Measurements from ENCODE around the gene SLC41A3. TPM values are rescaled to one million over a fixed set of nuclear protein-coding genes. Genes with fewer than 3 reads are reported as not detected.

SLC41A3 gene
- total and polyA plus RNA-seq, 4 donors: 9.3 to 19.8 (median 12.7) TPM

DNA sequence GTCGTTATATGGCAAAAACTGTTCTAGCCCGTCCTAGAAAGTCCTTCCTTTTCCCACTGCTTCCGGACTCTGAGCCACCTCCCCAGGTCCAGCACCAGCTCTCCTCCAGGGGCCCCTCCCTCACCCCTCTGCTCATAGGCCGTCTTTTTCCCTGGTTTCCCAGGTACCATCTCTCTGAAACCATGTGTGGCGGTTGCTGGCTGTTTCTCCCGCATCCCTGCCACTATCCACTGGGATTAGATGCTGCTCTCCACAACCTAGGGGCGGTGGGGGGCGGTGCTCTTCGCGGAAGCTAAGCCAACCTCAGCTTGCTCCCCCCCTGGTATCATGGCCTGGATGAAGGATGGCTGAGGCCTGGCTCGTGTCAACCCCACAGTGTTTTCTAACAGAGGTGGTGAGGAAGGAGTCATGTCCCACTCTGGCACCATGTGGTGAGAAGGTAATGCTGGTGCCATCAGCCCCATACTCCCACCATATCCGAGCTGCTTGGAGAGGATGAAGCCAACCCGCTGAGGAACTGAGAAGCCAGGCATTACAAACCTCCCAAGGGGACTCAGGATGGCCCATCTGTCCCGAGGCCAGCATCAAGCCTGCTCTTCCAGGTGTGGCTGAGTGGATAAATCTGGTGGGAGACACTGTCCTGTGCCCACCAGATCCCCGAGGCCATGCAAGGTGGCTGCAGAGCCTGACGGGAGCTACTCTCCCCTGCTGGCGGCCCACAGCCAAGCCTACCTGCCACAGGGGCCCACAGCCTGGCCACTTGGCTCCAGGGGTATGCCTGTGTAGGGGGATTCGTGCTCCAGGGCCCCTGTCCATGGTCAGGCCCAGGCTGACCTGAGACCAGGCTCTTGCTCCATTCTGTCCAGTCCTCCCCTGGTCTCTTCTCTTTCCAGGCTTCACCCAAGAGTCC is 27.9 kb upstream of the SLC41A3 start (continued):
- TF ChIP-seq, protein P1, sequence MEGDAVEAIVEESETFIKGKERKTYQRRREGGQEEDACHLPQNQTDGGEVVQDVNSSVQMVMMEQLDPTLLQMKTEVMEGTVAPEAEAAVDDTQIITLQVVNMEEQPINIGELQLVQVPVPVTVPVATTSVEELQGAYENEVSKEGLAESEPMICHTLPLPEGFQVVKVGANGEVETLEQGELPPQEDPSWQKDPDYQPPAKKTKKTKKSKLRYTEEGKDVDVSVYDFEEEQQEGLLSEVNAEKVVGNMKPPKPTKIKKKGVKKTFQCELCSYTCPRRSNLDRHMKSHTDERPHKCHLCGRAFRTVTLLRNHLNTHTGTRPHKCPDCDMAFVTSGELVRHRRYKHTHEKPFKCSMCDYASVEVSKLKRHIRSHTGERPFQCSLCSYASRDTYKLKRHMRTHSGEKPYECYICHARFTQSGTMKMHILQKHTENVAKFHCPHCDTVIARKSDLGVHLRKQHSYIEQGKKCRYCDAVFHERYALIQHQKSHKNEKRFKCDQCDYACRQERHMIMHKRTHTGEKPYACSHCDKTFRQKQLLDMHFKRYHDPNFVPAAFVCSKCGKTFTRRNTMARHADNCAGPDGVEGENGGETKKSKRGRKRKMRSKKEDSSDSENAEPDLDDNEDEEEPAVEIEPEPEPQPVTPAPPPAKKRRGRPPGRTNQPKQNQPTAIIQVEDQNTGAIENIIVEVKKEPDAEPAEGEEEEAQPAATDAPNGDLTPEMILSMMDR (IDR thresholded peaks at IDR 0.05; ENCODE audit: low read depth, low read length, missing input control): no peak
- TF ChIP-seq TAF1 (conservative IDR thresholded peaks at IDR 0.05): no peak
- TF ChIP-seq JUND (IDR thresholded peaks at IDR 0.05): no peak
- no peak for TF ChIP-seq FOXA1 (IDR thresholded peaks at IDR 0.05)
- no peak for TF ChIP-seq RXRA (IDR thresholded peaks at IDR 0.05)
- no peak for TF ChIP-seq NR2F2 (IDR thresholded peaks at IDR 0.05)

DNA sequence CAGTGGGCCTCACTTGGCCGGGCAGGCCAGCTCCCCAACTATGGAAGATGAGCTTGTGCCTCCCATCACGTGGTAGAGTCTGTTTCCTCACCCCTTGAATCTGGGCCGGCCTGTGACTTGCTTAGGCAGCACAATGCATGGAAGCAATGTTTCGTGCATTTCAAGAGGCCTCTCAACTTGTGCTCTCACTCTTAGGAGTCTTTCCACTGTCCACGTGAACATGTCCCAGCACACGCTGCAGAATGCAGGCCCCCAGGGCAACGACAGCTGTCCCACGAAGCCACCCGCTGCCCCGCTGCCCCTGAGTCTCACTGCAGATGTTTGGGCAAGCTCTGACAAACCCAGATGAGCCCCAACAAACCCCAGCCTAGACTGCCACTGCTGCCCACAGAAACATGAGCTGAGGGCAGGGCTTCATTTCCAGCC is 27.2 kb upstream of the SLC41A3 start:
- no peak overlapping the region for H3K9ac ChIP-seq (ENCODE audit: low read depth in 1 of 2, low read length in 2 of 2)
- H3K27ac ChIP-seq (ENCODE audit: low read depth in 1 of 2, low read length in 2 of 2): no peak overlapping the region
- no peaks in the 10 kb centered on the region for H3K27me3 ChIP-seq (ENCODE audit: control insufficient read depth in 4 of 4, insufficient read depth in 4 of 4, low read length in 3 of 4)
- DNase-seq (ENCODE audit: low spot score): peak; percentile 20
- TF ChIP-seq RAD21 (IDR thresholded peaks at IDR 0.05) (no peak), HNF4G (IDR thresholded peaks at IDR 0.05) (no peak), SP1 (IDR thresholded peaks at IDR 0.05) (no peak), GABPA (IDR thresholded peaks at IDR 0.05 in 1 of 2, conservative IDR thresholded peaks at IDR 0.05 in 1 of 2) (no peak), FOXA1 (IDR thresholded peaks at IDR 0.05) (no peak), FOXA2 (IDR thresholded peaks at IDR 0.05) (no peak), YY1 (IDR thresholded peaks at IDR 0.05) (no peak), HNF4A (conservative IDR thresholded peaks at IDR 0.05) (no peak), EGR1 (IDR thresholded peaks at IDR 0.05; ENCODE audit: low read depth in 2 of 2) (no peak), TAF1 (conservative IDR thresholded peaks at IDR 0.05) (no peak)
- TF ChIP-seq, protein P1 (IDR thresholded peaks at IDR 0.05; ENCODE audit: low read depth, low read length, missing input control): no peak
- TF ChIP-seq, protein P2, sequence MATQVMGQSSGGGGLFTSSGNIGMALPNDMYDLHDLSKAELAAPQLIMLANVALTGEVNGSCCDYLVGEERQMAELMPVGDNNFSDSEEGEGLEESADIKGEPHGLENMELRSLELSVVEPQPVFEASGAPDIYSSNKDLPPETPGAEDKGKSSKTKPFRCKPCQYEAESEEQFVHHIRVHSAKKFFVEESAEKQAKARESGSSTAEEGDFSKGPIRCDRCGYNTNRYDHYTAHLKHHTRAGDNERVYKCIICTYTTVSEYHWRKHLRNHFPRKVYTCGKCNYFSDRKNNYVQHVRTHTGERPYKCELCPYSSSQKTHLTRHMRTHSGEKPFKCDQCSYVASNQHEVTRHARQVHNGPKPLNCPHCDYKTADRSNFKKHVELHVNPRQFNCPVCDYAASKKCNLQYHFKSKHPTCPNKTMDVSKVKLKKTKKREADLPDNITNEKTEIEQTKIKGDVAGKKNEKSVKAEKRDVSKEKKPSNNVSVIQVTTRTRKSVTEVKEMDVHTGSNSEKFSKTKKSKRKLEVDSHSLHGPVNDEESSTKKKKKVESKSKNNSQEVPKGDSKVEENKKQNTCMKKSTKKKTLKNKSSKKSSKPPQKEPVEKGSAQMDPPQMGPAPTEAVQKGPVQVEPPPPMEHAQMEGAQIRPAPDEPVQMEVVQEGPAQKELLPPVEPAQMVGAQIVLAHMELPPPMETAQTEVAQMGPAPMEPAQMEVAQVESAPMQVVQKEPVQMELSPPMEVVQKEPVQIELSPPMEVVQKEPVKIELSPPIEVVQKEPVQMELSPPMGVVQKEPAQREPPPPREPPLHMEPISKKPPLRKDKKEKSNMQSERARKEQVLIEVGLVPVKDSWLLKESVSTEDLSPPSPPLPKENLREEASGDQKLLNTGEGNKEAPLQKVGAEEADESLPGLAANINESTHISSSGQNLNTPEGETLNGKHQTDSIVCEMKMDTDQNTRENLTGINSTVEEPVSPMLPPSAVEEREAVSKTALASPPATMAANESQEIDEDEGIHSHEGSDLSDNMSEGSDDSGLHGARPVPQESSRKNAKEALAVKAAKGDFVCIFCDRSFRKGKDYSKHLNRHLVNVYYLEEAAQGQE (IDR thresholded peaks at IDR 0.05): no peak
- TF ChIP-seq, protein P3, sequence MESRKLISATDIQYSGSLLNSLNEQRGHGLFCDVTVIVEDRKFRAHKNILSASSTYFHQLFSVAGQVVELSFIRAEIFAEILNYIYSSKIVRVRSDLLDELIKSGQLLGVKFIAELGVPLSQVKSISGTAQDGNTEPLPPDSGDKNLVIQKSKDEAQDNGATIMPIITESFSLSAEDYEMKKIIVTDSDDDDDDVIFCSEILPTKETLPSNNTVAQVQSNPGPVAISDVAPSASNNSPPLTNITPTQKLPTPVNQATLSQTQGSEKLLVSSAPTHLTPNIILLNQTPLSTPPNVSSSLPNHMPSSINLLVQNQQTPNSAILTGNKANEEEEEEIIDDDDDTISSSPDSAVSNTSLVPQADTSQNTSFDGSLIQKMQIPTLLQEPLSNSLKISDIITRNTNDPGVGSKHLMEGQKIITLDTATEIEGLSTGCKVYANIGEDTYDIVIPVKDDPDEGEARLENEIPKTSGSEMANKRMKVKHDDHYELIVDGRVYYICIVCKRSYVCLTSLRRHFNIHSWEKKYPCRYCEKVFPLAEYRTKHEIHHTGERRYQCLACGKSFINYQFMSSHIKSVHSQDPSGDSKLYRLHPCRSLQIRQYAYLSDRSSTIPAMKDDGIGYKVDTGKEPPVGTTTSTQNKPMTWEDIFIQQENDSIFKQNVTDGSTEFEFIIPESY (IDR thresholded peaks at IDR 0.05): no peak
- H3K36me3 ChIP-seq (ENCODE audit: control insufficient read depth in 4 of 4, insufficient read depth in 3 of 4, low read depth in 1 of 4, low read length in 3 of 4): peaks cover 9 to 82% (median 60%) of the 10 kb centered on the region in 4 donors
- 93% methylated on average over 10 of the region's 10 CpGs for WGBS
- no peaks in the 10 kb centered on the region for H3K9me3 ChIP-seq (ENCODE audit: control insufficient read depth in 4 of 4, low read length in 3 of 4)
- H3K4me1 ChIP-seq (ENCODE audit: control insufficient read depth in 4 of 4, insufficient read depth in 4 of 4, low read length in 3 of 4): no peaks in the 10 kb centered on the region
- H3K4me3 ChIP-seq (ENCODE audit: low read depth in 1 of 3, low read length in 3 of 3): no peak overlapping the region

All from liver (tissue), 9 donors.